HEK293 (cell line): Measurements from ENCODE around the gene ZNF862.

Experiments used
- CTCF ChIA-PET: fragments of 350-600 bp; formaldehyde crosslinking; extraction: SDS; loops from one replicate; lab custom pipeline; 2021; ENCODE audit warnings: antibody characterized with exemption; lab: Yijun Ruan, JAX
- POLR2A ChIA-PET: fragments of 300-600 bp; formaldehyde crosslinking; extraction: SDS; loops from one replicate; lab custom pipeline; 2020; ENCODE audit warnings: antibody characterized with exemption, inconsistent platforms; lab: Yijun Ruan, JAX
- H3K27ac ChIP-seq: fragments of 200-500 bp; sonication (Bioruptor generic); 2 replicates; pipeline ENCODE4 v1.5.1; 2014; ENCODE audit warnings: low read depth, low read length, control low read depth, inconsistent platforms; ENCODE audit errors: extremely low read depth
- H3K36me3 ChIP-seq, 2 experiments: fragments of 200-500 bp in 1 of 2; sonication (Bioruptor generic) in 1 of 2; 1 replicate in 1 of 2; 2 replicates in 1 of 2; pipeline ENCODE4 v1.5.1; 2014 to 2017; ENCODE audit warnings: inconsistent platforms in 2 of 2, low read length in 2 of 2; ENCODE audit not compliant: control insufficient read depth in 2 of 2, insufficient read depth in 1 of 2
- H3K4me1 ChIP-seq: fragments of 200-500 bp; sonication (Bioruptor generic); 2 replicates; pipeline ENCODE4 v1.5.1; 2014; ENCODE audit warnings: mild to moderate bottlenecking, low read length, inconsistent platforms; ENCODE audit not compliant: control insufficient read depth, insufficient read depth
- H3K4me3 ChIP-seq: 2 replicates; pipeline ENCODE4 v1.5.1; 2011; ENCODE audit warnings: low read depth, mild to moderate bottlenecking, control low read depth, low read length, moderate library complexity
- H3K9me3 ChIP-seq: fragments of 200-500 bp; sonication (Bioruptor generic); 2 replicates; pipeline ENCODE4 v1.5.1; 2014; ENCODE audit warnings: low read depth, low read length, inconsistent platforms; ENCODE audit not compliant: control insufficient read depth, insufficient read depth
- HOXD13 ChIP-seq: sonication (generic); formaldehyde crosslinking; IDR thresholded peaks from 2 replicates; pipeline ENCODE4 v1.8.0; 2022; ENCODE audit warnings: missing genetic modification reagents, borderline replicate concordance
- ZBTB20 ChIP-seq: fragments of 450-650 bp; formaldehyde crosslinking; IDR thresholded peaks from 2 replicates; pipeline ENCODE4 v1.5.1; 2016; ENCODE audit warnings: missing biosample characterization, missing genetic modification characterization
- ZFP3 ChIP-seq: fragments of 450-650 bp; formaldehyde crosslinking; IDR thresholded peaks from 2 replicates; pipeline ENCODE4 v1.5.1; 2016; ENCODE audit warnings: low read depth, missing biosample characterization, missing genetic modification characterization
- ZNF155 ChIP-seq: fragments of 450-650 bp; formaldehyde crosslinking; IDR thresholded peaks from 2 replicates; pipeline ENCODE4 v1.5.1; 2016; ENCODE audit warnings: missing biosample characterization, missing genetic modification characterization
- ZNF221 ChIP-seq: fragments of 450-650 bp; formaldehyde crosslinking; IDR thresholded peaks from 2 replicates; pipeline ENCODE4 v1.5.1; 2017; ENCODE audit warnings: missing biosample characterization, missing genetic modification characterization, borderline replicate concordance
- ZNF23 ChIP-seq: fragments of 450-650 bp; formaldehyde crosslinking; IDR thresholded peaks from 2 replicates; pipeline ENCODE4 v1.5.1; 2016; ENCODE audit warnings: missing biosample characterization, missing genetic modification characterization, borderline replicate concordance
- ZNF311 ChIP-seq: fragments of 450-650 bp; formaldehyde crosslinking; IDR thresholded peaks from 2 replicates; pipeline ENCODE4 v1.5.1; 2017; ENCODE audit warnings: missing biosample characterization, missing genetic modification characterization, borderline replicate concordance
- ZNF335 ChIP-seq: fragments of 450-650 bp; formaldehyde crosslinking; conservative IDR thresholded peaks from 2 replicates; pipeline ENCODE4 v1.5.1; 2016; ENCODE audit warnings: missing biosample characterization, missing genetic modification characterization
- ZNF341 ChIP-seq: fragments of 450-650 bp; formaldehyde crosslinking; IDR thresholded peaks from 2 replicates; pipeline ENCODE4; 2016; ENCODE audit warnings: low read depth, missing biosample characterization, missing genetic modification characterization
- ZNF433 ChIP-seq: fragments of 450-650 bp; formaldehyde crosslinking; IDR thresholded peaks from 2 replicates; pipeline ENCODE4 v1.5.1; 2016; ENCODE audit warnings: missing biosample characterization, missing genetic modification characterization, low read depth
- ZNF473 ChIP-seq: fragments of 450-650 bp; formaldehyde crosslinking; IDR thresholded peaks from 2 replicates; pipeline ENCODE4 v1.5.1; 2017; ENCODE audit warnings: missing biosample characterization, missing genetic modification characterization
- ZNF530 ChIP-seq: fragments of 450-650 bp; formaldehyde crosslinking; IDR thresholded peaks from 2 replicates; pipeline ENCODE4 v1.5.1; 2016; ENCODE audit warnings: low read depth, missing biosample characterization, missing genetic modification characterization
- ZNF600 ChIP-seq: fragments of 450-650 bp; formaldehyde crosslinking; IDR thresholded peaks from 2 replicates; pipeline ENCODE4 v1.5.1; 2016; ENCODE audit warnings: missing biosample characterization, missing genetic modification characterization
- ZNF747 ChIP-seq: fragments of 450-650 bp; formaldehyde crosslinking; IDR thresholded peaks from 2 replicates; pipeline ENCODE4 v1.5.1; 2016; ENCODE audit warnings: missing biosample characterization, missing genetic modification characterization
- TF ChIP-seq, protein P1 (sequence below): fragments of 450-650 bp; formaldehyde crosslinking; IDR thresholded peaks from 2 replicates; pipeline ENCODE4 v1.5.1; 2016; ENCODE audit warnings: missing biosample characterization, missing genetic modification characterization
- TF ChIP-seq, protein P2 (sequence below): fragments of 450-650 bp; formaldehyde crosslinking; IDR thresholded peaks from 2 replicates; pipeline ENCODE4 v1.5.1; 2017; ENCODE audit warnings: missing biosample characterization, missing genetic modification characterization
- TF ChIP-seq, protein P3 (sequence below): fragments of 450-650 bp; formaldehyde crosslinking; IDR thresholded peaks from 2 replicates; pipeline ENCODE4 v1.5.1; 2016; ENCODE audit warnings: missing biosample characterization, missing genetic modification characterization
- TF ChIP-seq, protein P4 (sequence below): fragments of 450-650 bp; formaldehyde crosslinking; IDR thresholded peaks from 2 replicates; pipeline ENCODE4 v1.5.1; 2016; ENCODE audit warnings: missing biosample characterization, missing genetic modification characterization

ZNF862 gene

DNA sequence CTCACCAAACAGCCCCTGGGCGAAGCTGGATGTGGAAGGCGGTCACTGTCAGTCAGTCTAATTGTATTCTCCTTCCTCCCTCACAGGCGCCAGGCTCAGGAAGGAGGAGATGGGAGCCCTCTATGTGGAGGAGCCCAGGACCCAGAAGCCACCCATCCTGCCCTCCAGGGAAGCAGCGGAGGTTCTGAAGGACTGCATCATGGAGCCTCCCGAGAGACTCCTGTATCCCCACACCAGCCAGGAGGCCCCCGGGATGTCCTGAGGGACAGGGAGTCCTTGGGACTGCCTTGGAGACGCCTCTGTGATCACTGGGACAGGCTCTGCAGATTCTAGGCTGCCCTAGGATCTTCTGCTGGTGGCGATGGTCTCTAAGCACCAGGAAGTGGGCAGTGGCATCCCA is 25.8 kb downstream of the ZNF862 start:
- TF ChIP-seq ZNF23 (tag by site-specific recombination) = no peak
- no peak for TF ChIP-seq ZNF155 (tag by site-specific recombination)
- TF ChIP-seq ZNF747 (tag by site-specific recombination) = no peak
- TF ChIP-seq HOXD13 (CRISPR knock-in tag) = no peak
- no peak for TF ChIP-seq ZNF341 (tag by site-specific recombination)
- TF ChIP-seq, protein P1, sequence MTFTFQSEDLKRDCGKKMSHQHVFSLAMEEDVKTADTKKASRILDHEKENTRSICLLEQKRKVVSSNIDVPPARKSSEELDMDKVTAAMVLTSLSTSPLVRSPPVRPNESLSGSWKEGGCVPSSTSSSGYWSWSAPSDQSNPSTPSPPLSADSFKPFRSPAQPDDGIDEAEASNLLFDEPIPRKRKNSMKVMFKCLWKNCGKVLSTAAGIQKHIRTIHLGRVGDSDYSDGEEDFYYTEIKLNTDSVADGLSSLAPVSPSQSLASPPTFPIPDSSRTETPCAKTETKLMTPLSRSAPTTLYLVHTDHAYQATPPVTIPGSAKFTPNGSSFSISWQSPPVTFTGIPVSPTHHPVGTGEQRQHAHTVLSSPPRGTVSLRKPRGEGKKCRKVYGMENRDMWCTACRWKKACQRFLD (tag by site-specific recombination) = no peak
- TF ChIP-seq ZBTB20 (tag by site-specific recombination) = no peak
- no peak for TF ChIP-seq ZNF530 (tag by site-specific recombination)
- TF ChIP-seq, protein P2, sequence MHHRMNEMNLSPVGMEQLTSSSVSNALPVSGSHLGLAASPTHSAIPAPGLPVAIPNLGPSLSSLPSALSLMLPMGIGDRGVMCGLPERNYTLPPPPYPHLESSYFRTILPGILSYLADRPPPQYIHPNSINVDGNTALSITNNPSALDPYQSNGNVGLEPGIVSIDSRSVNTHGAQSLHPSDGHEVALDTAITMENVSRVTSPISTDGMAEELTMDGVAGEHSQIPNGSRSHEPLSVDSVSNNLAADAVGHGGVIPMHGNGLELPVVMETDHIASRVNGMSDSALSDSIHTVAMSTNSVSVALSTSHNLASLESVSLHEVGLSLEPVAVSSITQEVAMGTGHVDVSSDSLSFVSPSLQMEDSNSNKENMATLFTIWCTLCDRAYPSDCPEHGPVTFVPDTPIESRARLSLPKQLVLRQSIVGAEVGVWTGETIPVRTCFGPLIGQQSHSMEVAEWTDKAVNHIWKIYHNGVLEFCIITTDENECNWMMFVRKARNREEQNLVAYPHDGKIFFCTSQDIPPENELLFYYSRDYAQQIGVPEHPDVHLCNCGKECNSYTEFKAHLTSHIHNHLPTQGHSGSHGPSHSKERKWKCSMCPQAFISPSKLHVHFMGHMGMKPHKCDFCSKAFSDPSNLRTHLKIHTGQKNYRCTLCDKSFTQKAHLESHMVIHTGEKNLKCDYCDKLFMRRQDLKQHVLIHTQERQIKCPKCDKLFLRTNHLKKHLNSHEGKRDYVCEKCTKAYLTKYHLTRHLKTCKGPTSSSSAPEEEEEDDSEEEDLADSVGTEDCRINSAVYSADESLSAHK (tag by site-specific recombination) = no peak
- no peak for TF ChIP-seq ZNF221 (tag by site-specific recombination)
- TF ChIP-seq, protein P3, sequence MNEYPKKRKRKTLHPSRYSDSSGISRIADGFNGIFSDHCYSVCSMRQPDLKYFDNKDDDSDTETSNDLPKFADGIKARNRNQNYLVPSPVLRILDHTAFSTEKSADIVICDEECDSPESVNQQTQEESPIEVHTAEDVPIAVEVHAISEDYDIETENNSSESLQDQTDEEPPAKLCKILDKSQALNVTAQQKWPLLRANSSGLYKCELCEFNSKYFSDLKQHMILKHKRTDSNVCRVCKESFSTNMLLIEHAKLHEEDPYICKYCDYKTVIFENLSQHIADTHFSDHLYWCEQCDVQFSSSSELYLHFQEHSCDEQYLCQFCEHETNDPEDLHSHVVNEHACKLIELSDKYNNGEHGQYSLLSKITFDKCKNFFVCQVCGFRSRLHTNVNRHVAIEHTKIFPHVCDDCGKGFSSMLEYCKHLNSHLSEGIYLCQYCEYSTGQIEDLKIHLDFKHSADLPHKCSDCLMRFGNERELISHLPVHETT (tag by site-specific recombination) = no peak
- TF ChIP-seq, protein P4, sequence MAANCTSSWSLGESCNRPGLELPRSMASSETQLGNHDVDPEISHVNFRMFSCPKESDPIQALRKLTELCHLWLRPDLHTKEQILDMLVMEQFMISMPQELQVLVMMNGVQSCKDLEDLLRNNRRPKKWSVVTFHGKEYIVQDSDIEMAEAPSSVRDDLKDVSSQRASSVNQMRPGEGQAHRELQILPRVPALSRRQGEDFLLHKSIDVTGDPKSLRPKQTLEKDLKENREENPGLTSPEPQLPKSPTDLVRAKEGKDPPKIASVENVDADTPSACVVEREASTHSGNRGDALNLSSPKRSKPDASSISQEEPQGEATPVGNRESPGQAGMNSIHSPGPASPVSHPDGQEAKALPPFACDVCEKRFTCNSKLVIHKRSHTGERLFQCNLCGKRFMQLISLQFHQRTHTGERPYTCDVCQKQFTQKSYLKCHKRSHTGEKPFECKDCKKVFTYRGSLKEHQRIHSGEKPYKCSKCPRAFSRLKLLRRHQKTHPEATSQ (tag by site-specific recombination) = no peak
- no peak for TF ChIP-seq ZNF311
- ChIA-PET CTCF (no interaction called here), POLR2A (no interaction called here)
- H3K27ac ChIP-seq = no peak overlapping the region
- peaks cover 0 to 14% of the 10 kb centered on the region in 2 experiments; a peak in 1 of 3 replicates for H3K36me3 ChIP-seq
- H3K9me3 ChIP-seq = no peaks in the 10 kb centered on the region
- no peaks in the 10 kb centered on the region for H3K4me1 ChIP-seq
- H3K4me3 ChIP-seq = no peak overlapping the region

DNA sequence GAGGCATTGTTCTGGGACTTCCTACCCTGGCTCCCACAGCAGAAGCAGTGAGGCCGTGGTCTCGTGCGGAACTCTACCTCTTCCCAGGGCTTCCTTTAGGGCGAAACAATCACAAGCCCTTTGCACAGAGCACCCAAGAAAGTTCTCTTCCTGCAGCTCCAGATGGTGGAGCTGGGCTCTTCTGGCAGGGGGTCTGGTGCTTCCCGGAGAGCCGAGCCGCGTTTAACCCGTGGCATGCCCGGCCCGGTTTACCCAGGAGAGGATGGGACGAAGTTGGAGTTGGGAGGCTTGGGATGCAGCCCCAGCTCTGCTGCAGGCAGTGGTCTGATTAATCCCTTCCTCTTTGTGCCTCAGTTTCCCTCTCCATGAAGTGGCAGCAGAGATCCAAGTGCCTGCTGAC is 26.6 kb downstream of the ZNF862 start:
- H3K36me3 ChIP-seq = peaks cover 0 to 22% of the 10 kb centered on the region in 2 experiments; a peak in 1 of 3 replicates
- H3K4me1 ChIP-seq = no peaks in the 10 kb centered on the region
- H3K4me3 ChIP-seq = no peak overlapping the region
- CTCF ChIA-PET = interaction anchor here (0.9 to 1.1 kb wide), 2 partner anchors 10 to 57 kb away, joined by 3 read pairs; no protein-coding TSS in a partner anchor
- H3K9me3 ChIP-seq = no peaks in the 10 kb centered on the region
- H3K27ac ChIP-seq = no peak overlapping the region
- POLR2A ChIA-PET = no interaction called here
- TF ChIP-seq ZFP3 = no peak
- TF ChIP-seq ZNF473 (tag by site-specific recombination) = no peak

DNA sequence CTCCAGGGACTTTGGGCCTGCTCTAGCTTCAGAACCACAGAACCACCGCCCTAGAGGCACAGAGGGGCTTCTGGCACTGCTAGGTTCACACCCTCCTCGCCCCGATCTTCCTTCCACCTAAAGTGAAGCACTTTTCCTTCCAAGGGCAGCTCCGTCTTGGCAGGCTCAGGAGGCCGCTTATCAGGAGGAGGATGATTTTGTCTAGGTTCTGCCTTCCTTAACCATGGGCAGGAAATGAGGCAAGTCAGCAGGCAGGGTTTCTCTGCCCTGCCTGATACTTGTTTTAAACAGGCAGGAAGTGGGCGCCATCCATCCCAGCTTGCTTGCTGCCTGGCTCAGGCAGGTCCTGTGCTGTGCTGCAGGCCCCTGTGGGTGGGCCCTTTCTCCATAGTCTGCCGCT is 27.3 kb downstream of the ZNF862 start:
- no peaks in the 10 kb centered on the region for H3K4me1 ChIP-seq
- TF ChIP-seq ZNF335 (peak; percentile 75), ZNF433 (tag by site-specific recombination) (no peak), ZNF600 (0 out of 2 replicates have a peak, but pooled peaks have one; percentile 15)
- no peak overlapping the region for H3K4me3 ChIP-seq
- H3K9me3 ChIP-seq = no peaks in the 10 kb centered on the region
- POLR2A ChIA-PET = no interaction called here
- CTCF ChIA-PET = interaction anchor here (0.9 to 1.1 kb wide), 3 partner anchors 10 to 58 kb away, joined by 3 read pairs; no protein-coding TSS in a partner anchor
- peaks cover 0 to 28% of the 10 kb centered on the region in 2 experiments; a peak in 1 of 3 replicates for H3K36me3 ChIP-seq
- H3K27ac ChIP-seq = no peak overlapping the region
